H9 (cell line): ENCODE measurements around the gene GNAI2. TPM values are rescaled to one million over a fixed set of nuclear protein-coding genes. Genes with fewer than 3 reads are reported as not detected.

Experiments used
- DNase-seq: peaks from one replicate; pipeline ENCODE4 v3.0.0-alpha.2; 2017
- H2AFZ ChIP-seq: one replicate; pipeline ENCODE4 v1.6.1; 2013; ENCODE audit warnings: mild to moderate bottlenecking, low read length, control low read depth, moderate library complexity
- H2AK5ac ChIP-seq: 2 replicates; pipeline ENCODE4 v1.6.1; 2013; ENCODE audit warnings: low read length, control low read depth, mixed read lengths; ENCODE audit not compliant: insufficient read length
- H2BK120ac ChIP-seq: one replicate; pipeline ENCODE4 v1.6.1; 2013; ENCODE audit warnings: low read depth, mild to moderate bottlenecking, low read length, control low read depth, inconsistent platforms; ENCODE audit not compliant: poor library complexity, severe bottlenecking
- H2BK12ac ChIP-seq: 2 replicates; pipeline ENCODE4 v1.6.1; 2013; ENCODE audit warnings: low read length, control low read depth, mixed read lengths, low read depth; ENCODE audit not compliant: insufficient read length
- H2BK15ac ChIP-seq: 2 replicates; pipeline ENCODE4 v1.6.1; 2013; ENCODE audit warnings: low read depth, low read length, control low read depth
- H2BK20ac ChIP-seq: one replicate; pipeline ENCODE4 v1.6.1; 2013; ENCODE audit warnings: low read depth, mild to moderate bottlenecking, low read length, control low read depth, inconsistent platforms; ENCODE audit not compliant: poor library complexity, severe bottlenecking
- H2BK5ac ChIP-seq: 2 replicates; pipeline ENCODE4 v1.6.1; 2013; ENCODE audit warnings: low read length, control low read depth, mixed read lengths; ENCODE audit not compliant: insufficient read length
- H3K14ac ChIP-seq: 2 replicates; pipeline ENCODE4 v1.6.1; 2013; ENCODE audit warnings: low read length, control low read depth; ENCODE audit not compliant: insufficient read depth
- H3K18ac ChIP-seq: 2 replicates; pipeline ENCODE4 v1.6.1; 2013; ENCODE audit warnings: low read depth, mild to moderate bottlenecking, mixed read lengths, low read length, control low read depth; ENCODE audit not compliant: insufficient read length
- H3K23ac ChIP-seq: 2 replicates; pipeline ENCODE4 v1.6.1; 2013; ENCODE audit warnings: low read length, control low read depth, mixed read lengths, low read depth; ENCODE audit not compliant: insufficient read length
- H3K23me2 ChIP-seq: 2 replicates; pipeline ENCODE4 v1.6.1; 2013; ENCODE audit warnings: low read depth, mild to moderate bottlenecking, mixed read lengths, low read length, control low read depth; ENCODE audit not compliant: insufficient read length, poor library complexity, severe bottlenecking
- H3K27ac ChIP-seq: 2 replicates; pipeline ENCODE4 v1.5.1; 2013; ENCODE audit warnings: low read length, control low read depth, mixed read lengths, low read depth; ENCODE audit not compliant: insufficient read length
- H3K27me3 ChIP-seq: 2 replicates; pipeline ENCODE4 v1.6.1; 2013; ENCODE audit warnings: low read length, control low read depth, inconsistent platforms; ENCODE audit not compliant: insufficient read depth
- H3K4ac ChIP-seq: 2 replicates; pipeline ENCODE4 v1.6.1; 2013; ENCODE audit warnings: low read depth, mild to moderate bottlenecking, control low read depth, inconsistent platforms, low read length, moderate library complexity
- H3K4me1 ChIP-seq: 2 replicates; pipeline ENCODE4 v1.6.1; 2013; ENCODE audit warnings: low read length, control low read depth, inconsistent platforms; ENCODE audit not compliant: insufficient read depth
- H3K4me2 ChIP-seq: 2 replicates; pipeline ENCODE4 v1.6.1; 2013; ENCODE audit warnings: low read length, control low read depth, mixed read lengths; ENCODE audit not compliant: insufficient read length, insufficient read depth
- H3K56ac ChIP-seq: 2 replicates; pipeline ENCODE4 v1.6.1; 2013; ENCODE audit warnings: low read depth, mild to moderate bottlenecking, mixed read lengths, low read length, control low read depth; ENCODE audit not compliant: insufficient read length
- H3K79me1 ChIP-seq: 2 replicates; pipeline ENCODE4 v1.6.1; 2013; ENCODE audit warnings: low read depth, mild to moderate bottlenecking, moderate library complexity, low read length, control low read depth, inconsistent platforms; ENCODE audit not compliant: insufficient read depth, poor library complexity, severe bottlenecking
- H3K79me2 ChIP-seq: 2 replicates; pipeline ENCODE4 v1.6.1; 2013; ENCODE audit warnings: low read length, control low read depth, inconsistent platforms; ENCODE audit not compliant: insufficient read depth
- H3K9ac ChIP-seq: 2 replicates; pipeline ENCODE4 v1.6.1; 2013; ENCODE audit warnings: low read length, control low read depth, mixed read lengths; ENCODE audit not compliant: insufficient read length; ENCODE audit errors: extremely low read depth
- H3K9me3 ChIP-seq: one replicate; pipeline ENCODE4 v1.6.1; 2013; ENCODE audit warnings: low read depth, low read length, inconsistent platforms; ENCODE audit not compliant: control insufficient read depth
- H3T11ph ChIP-seq: one replicate; pipeline ENCODE4 v1.6.1; 2013; ENCODE audit warnings: mild to moderate bottlenecking, low read length, control low read depth, inconsistent platforms
- H4K20me1 ChIP-seq: one replicate; pipeline ENCODE4 v1.6.1; 2013; ENCODE audit not compliant: control insufficient read depth, insufficient read length, insufficient read depth
- H4K5ac ChIP-seq: 2 replicates; pipeline ENCODE4 v1.6.1; 2013; ENCODE audit warnings: low read depth, mild to moderate bottlenecking, mixed read lengths, low read length, control low read depth; ENCODE audit not compliant: insufficient read length
- H4K8ac ChIP-seq: replicated peaks from 2 replicates; pipeline ENCODE4 v1.6.1; 2013; ENCODE audit warnings: low read length, control low read depth, mixed read lengths, low read depth; ENCODE audit not compliant: insufficient read length
- H4K91ac ChIP-seq: 2 replicates; pipeline ENCODE4 v1.6.1; 2013; ENCODE audit warnings: low read depth, mild to moderate bottlenecking, moderate library complexity, mixed read lengths, low read length, control low read depth; ENCODE audit not compliant: insufficient read length
- H3K27ac Mint-ChIP-seq, 3 experiments: 2 replicates in 2 of 3; 3 replicates in 1 of 3; pipeline ENCODE4 v1.8.0; 2020 to 2021; ENCODE audit warnings: mixed read lengths in 3 of 3, mild to moderate bottlenecking in 1 of 3, moderate library complexity in 1 of 3
- H3K27me3 Mint-ChIP-seq: 2 replicates; pipeline ENCODE4 v1.8.0; 2021; ENCODE audit warnings: low read depth, mild to moderate bottlenecking, moderate library complexity, mixed read lengths
- H3K36me3 Mint-ChIP-seq, 3 experiments: 2 replicates in 2 of 3; 3 replicates in 1 of 3; pipeline ENCODE4 v1.8.0; 2020 to 2021; ENCODE audit warnings: low read depth in 3 of 3, mixed read lengths in 3 of 3; ENCODE audit not compliant: insufficient read depth in 1 of 3
- H3K4me1 Mint-ChIP-seq, 2 experiments: 2 replicates each; pipeline ENCODE4 v1.8.0; 2020; ENCODE audit warnings: mixed read lengths in 2 of 2
- H3K4me3 Mint-ChIP-seq, 2 experiments: 2 replicates in 1 of 2; 3 replicates in 1 of 2; pipeline ENCODE4 v1.8.0; 2020 to 2021; ENCODE audit warnings: mild to moderate bottlenecking in 2 of 2, mixed read lengths in 2 of 2, moderate library complexity in 1 of 2
- H3K9me3 Mint-ChIP-seq, 2 experiments: 2 replicates in 1 of 2; 3 replicates in 1 of 2; pipeline ENCODE4 v1.8.0; 2020; ENCODE audit warnings: mild to moderate bottlenecking in 2 of 2, mixed read lengths in 2 of 2, moderate library complexity in 1 of 2
- CTCF ChIP-seq: fragments of 200-600 bp; sonication (generic); conservative IDR thresholded peaks from 3 replicates; pipeline ENCODE4 v1.8.0; 2021; ENCODE audit warnings: antibody characterized with exemption, mild to moderate bottlenecking
- WGBS: extraction: QIAGEN DNeasy Blood & Tissue Kit; methylation state at CpG from one replicate; pipeline ENCODE4 v1.1.7; 2013; ENCODE audit warnings: missing lambda C conversion rate, low lambda C conversion rate, mixed read lengths; ENCODE audit not compliant: insufficient read length; ENCODE audit errors: extremely low coverage; 5-methylcytosine and 5-hydroxymethylcytosine counted together
- total RNA-seq: library from RNA; stranded (reverse); gene quantifications from 2 replicates; pipeline ENCODE4 v1.2.1, GENCODE V29; 2021

GNAI2 gene
- total RNA-seq, 1 experiment from 2014 or later, result 218 TPM

DNA sequence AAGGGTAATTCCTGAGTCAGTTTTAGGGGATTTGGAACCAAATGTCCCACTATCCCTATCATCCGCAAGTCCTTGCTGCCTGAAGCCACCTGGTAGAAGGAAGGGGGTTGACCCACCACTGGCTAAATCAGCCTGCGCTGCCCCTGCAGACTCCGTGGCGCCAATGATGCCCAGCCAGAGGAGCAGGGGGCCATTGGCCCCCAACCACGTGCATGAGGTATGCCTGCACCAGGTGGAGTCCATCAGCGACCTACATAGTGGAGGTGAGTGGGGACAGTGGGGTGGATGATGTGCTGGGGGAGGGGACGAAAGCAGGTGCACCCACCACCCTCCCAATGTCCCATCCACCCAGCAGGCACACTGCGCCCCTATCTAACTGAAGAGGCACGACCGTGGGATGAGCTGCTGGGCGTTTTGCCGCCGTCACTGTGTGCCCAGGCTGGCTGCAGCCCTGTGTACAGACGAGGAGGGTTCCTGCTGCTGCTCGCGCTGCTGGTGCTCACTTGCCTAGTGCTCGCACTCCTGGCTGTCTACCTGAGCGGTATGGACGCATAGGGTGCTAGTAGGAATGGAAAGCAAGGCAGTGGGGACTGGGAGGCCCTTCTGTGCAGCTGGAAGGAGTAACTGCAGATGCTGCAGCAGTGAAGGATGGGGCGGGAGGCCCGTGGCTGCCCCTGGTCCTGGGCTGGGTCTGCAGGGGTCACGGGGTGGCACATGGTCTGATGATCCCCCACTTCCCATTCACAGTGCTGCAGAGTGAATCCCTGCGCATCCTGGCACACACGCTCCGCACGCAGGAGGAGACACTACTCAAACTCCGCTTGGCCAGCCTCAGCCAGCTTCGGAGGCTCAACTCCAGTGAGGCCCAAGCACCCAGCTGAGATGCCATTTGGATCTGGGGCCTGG lies 50.6 kb downstream of the GNAI2 start:
- Histone ChIP-seq H3K79me1 (no peaks in the 10 kb centered on the region), H3K23me2 (peaks cover 3% of the 10 kb centered on the region), H4K20me1 (no peaks in the 10 kb centered on the region), H3K4me1 (no peaks in the 10 kb centered on the region), H3K4ac (no peak overlapping the region), H3K27me3 (no peaks in the 10 kb centered on the region), H3K27ac (no peak overlapping the region), H3K4me2 (no peak overlapping the region), H4K91ac (no peak overlapping the region), H4K5ac (no peak overlapping the region), H3K18ac (no peak overlapping the region), H3K9me3 (no peaks in the 10 kb centered on the region), H2AFZ (no peak overlapping the region), H3K79me2 (peaks cover under 1% of the 10 kb centered on the region; the same call in 1 of the 2 replicates), H2BK120ac (no peak overlapping the region), H2BK20ac (no peak overlapping the region), H3T11ph (no peak overlapping the region), H3K56ac (no peak overlapping the region), H3K23ac (no peak overlapping the region), H4K8ac (no peak overlapping the region), H2BK15ac (no peak overlapping the region), H2BK12ac (no peak overlapping the region), H2BK5ac (no peak overlapping the region), H3K14ac (no peak overlapping the region), H3K9ac (no peak overlapping the region), H2AK5ac (no peak overlapping the region)
- Mint-ChIP-seq H3K9me3 (no peaks in the 10 kb centered on the region), H3K36me3 (peaks cover 26 to 44% (median 39%) of the 10 kb centered on the region in 3 experiments; a peak in 6 of 7 replicates), H3K4me1 (peaks cover 5% of the 10 kb centered on the region in 2 experiments), H3K27ac (no peak overlapping the region; a peak in 1 of 7 replicates), H3K27me3 (peaks cover 4% of the 10 kb centered on the region; the same call in 1 of the 2 replicates), H3K4me3 (no peak overlapping the region)
- TF ChIP-seq CTCF, result no peak
- peak; percentile 26 for DNase-seq
- WGBS, result no CpG with 5 or more reads among the region's 28 CpGs
